ENCODE data around the gene CCNG2. TPM values are rescaled to one million over a fixed set of nuclear protein-coding genes. Genes with fewer than 3 reads are reported as not detected.

Gene CCNG2
- total RNA-seq, 4 donors from 2014 or later = 39.2 to 70.8 (median 63.5) TPM

GRCh38 chr4:77197361-77197760, 40.4 kb downstream of the CCNG2 start:
- WGBS, 2 donors = 73 to 77% methylated on average over 5 of the region's 5 CpGs
- peaks cover 3 to 49% (median 4%) of the 10 kb centered on the region in 3 donors for H3K4me1 ChIP-seq
- no peaks in the 10 kb centered on the region for H3K9me3 ChIP-seq
- TF ChIP-seq CTCF (IDR thresholded peaks at IDR 0.05) = no peak
- no peak for TF ChIP-seq POLR2A (IDR thresholded peaks at IDR 0.05)
- intact Hi-C loops (cut with DNase I) = no loop called here
- DNase-seq = no peak
- no peaks in the 10 kb centered on the region for H3K27me3 ChIP-seq
- peak overlapping the region; percentile 26 to 74 (median 64) for H3K27ac ChIP-seq
- no peak overlapping the region for H3K4me3 ChIP-seq
- no peaks in the 10 kb centered on the region for H3K36me3 ChIP-seq

- intact Hi-C loops (cut with DNase I) = no loop called here
- 79 to 90% methylated on average over 2 of the region's 2 CpGs for WGBS, 2 donors
- Histone ChIP-seq H3K27ac (peak overlapping the region; percentile 26 to 74 (median 64)), H3K36me3 (no peaks in the 10 kb centered on the region), H3K9me3 (no peaks in the 10 kb centered on the region), H3K4me3 (no peak overlapping the region), H3K4me1 (peaks cover 3 to 54% (median 4%) of the 10 kb centered on the region in 3 donors), H3K27me3 (no peaks in the 10 kb centered on the region)
- no peak for DNase-seq
- TF ChIP-seq POLR2A (IDR thresholded peaks at IDR 0.05) (no peak), CTCF (IDR thresholded peaks at IDR 0.05) (no peak)
Observed at GRCh38 chr4:77197831-77198230, 40.8 kb downstream of the CCNG2 start.

- Histone ChIP-seq H3K36me3 (no peaks in the 10 kb centered on the region), H3K9me3 (no peaks in the 10 kb centered on the region), H3K4me1 (peaks cover 3 to 61% (median 4%) of the 10 kb centered on the region in 3 donors), H3K27ac (peak overlapping the region in 2 of 4 donors; percentile 23 to 53), H3K4me3 (no peak overlapping the region), H3K27me3 (no peaks in the 10 kb centered on the region)
- TF ChIP-seq POLR2A (IDR thresholded peaks at IDR 0.05) = no peak
- no peak for TF ChIP-seq CTCF (IDR thresholded peaks at IDR 0.05)
- WGBS, 2 donors = 94% methylated on average over 2 of the region's 2 CpGs; no CpG with 5 or more reads in 1 of the 2 donors
- DNase-seq = no peak
- intact Hi-C loops (cut with DNase I) = no loop called here
Observed at GRCh38 chr4:77199276-77199675, 42.3 kb downstream of the CCNG2 start.

GRCh38 chr4:77199701-77200100, 42.7 kb downstream of the CCNG2 start:
- no peak for DNase-seq
- H3K4me1 ChIP-seq = peaks cover 3 to 61% (median 4%) of the 10 kb centered on the region in 3 donors
- H3K9me3 ChIP-seq = no peaks in the 10 kb centered on the region
- intact Hi-C loops (cut with DNase I) = loop anchor here (10.0 kb wide), 1 partner anchor 105 kb away; no protein-coding TSS in a partner anchor
- H3K27me3 ChIP-seq = no peaks in the 10 kb centered on the region
- peak overlapping the region in 2 of 4 donors; percentile 23 to 53 for H3K27ac ChIP-seq
- no peak overlapping the region for H3K4me3 ChIP-seq
- TF ChIP-seq CTCF (IDR thresholded peaks at IDR 0.05) = no peak
- TF ChIP-seq POLR2A (IDR thresholded peaks at IDR 0.05) = no peak
- 73 to 90% methylated on average over 1 of the region's 1 CpG for WGBS, 2 donors
- no peaks in the 10 kb centered on the region for H3K36me3 ChIP-seq

- WGBS, 2 donors = 57 to 75% methylated on average over 1 of the region's 1 CpG
- TF ChIP-seq POLR2A (IDR thresholded peaks at IDR 0.05) (no peak), CTCF (IDR thresholded peaks at IDR 0.05) (no peak)
- intact Hi-C loops (cut with DNase I) = loop anchor here (10.0 kb wide), 1 partner anchor 107 kb away; no protein-coding TSS in a partner anchor
Observed at GRCh38 chr4:77201343-77201742, 44.3 kb downstream of the CCNG2 start.

More at GRCh38 chr4:77201343-77201742, 44.3 kb downstream of the CCNG2 start:
- H3K9me3 ChIP-seq = no peaks in the 10 kb centered on the region
- H3K4me1 ChIP-seq = peaks cover 3 to 60% (median 4%) of the 10 kb centered on the region in 3 donors
- no peak overlapping the region for H3K4me3 ChIP-seq
- H3K27me3 ChIP-seq = no peaks in the 10 kb centered on the region
- peak overlapping the region; percentile 32 to 77 (median 74) for H3K27ac ChIP-seq
- H3K36me3 ChIP-seq = no peaks in the 10 kb centered on the region
- no peak for DNase-seq

Data from esophagus squamous epithelium (tissue), 5 donors.